Right lobe of liver (tissue), 4 donors: ENCODE results near the gene USB1.

Experiments used
- POLR2A ChIP-seq: fragments of 450-650 bp; IDR thresholded peaks from one replicate; pipeline ENCODE4 v1.6.1; 2017; ENCODE audit warnings: antibody characterized with exemption, mild to moderate bottlenecking
- TF ChIP-seq, protein P1 (sequence below), 4 donors: fragments of 200-600 bp in 3 of 4; fragments of 450-650 bp in 1 of 4; IDR thresholded peaks; one replicate each; pipeline versions ENCODE4 v1.5.1 to v1.8.0; 2016 to 2022; ENCODE audit warnings: antibody characterized with exemption in 4 of 4, mild to moderate bottlenecking in 2 of 4
- donor health status: DM: no; HTN: no; CAD: no.
- donor health status: DM: no; HTN: no; CAD: no.
- donor health status: DM: no; HTN: yes; CAD: no.

DNA sequence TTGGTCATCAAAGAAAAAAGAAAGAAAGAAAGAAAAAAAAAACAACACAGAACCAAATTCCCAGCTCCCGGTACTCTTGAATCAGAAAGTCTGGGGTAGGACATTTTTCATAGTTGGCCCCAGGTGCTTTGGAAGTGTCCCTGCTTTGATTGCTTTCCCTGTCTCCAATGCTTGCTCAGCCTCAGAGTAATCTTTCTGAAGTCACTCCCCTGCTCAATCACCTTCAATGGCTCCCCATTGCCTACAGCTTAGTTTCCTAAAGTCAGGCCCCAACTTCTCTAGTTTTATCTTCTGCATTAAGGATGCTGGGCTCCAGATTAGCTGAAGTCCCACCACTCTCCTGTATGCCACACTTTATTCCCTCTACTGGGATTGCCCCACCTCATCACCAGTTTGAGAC, 47.4 kb upstream of the USB1 start:
- TF ChIP-seq, protein P1, sequence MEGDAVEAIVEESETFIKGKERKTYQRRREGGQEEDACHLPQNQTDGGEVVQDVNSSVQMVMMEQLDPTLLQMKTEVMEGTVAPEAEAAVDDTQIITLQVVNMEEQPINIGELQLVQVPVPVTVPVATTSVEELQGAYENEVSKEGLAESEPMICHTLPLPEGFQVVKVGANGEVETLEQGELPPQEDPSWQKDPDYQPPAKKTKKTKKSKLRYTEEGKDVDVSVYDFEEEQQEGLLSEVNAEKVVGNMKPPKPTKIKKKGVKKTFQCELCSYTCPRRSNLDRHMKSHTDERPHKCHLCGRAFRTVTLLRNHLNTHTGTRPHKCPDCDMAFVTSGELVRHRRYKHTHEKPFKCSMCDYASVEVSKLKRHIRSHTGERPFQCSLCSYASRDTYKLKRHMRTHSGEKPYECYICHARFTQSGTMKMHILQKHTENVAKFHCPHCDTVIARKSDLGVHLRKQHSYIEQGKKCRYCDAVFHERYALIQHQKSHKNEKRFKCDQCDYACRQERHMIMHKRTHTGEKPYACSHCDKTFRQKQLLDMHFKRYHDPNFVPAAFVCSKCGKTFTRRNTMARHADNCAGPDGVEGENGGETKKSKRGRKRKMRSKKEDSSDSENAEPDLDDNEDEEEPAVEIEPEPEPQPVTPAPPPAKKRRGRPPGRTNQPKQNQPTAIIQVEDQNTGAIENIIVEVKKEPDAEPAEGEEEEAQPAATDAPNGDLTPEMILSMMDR (IDR thresholded peaks at IDR 0.05): no peak
- TF ChIP-seq POLR2A: no peak
